ENCODE measurements around the gene H1-8. TPM values are rescaled to one million over a fixed set of nuclear protein-coding genes. Genes with fewer than 3 reads are reported as not detected.

H1-8 gene
- total and polyA plus RNA-seq, 11 donors = not detected

GRCh38 chr3:129598000-129598381, 55.0 kb downstream of the H1-8 start:
- H3K36me3 ChIP-seq = peaks cover 0 to 14% (median 0%) of the 10 kb centered on the region in 9 donors
- peak overlapping the region in 8 of 12 donors; percentile 12 to 99 (median 36) for H3K4me3 ChIP-seq
- 39 to 57% (median 54%) methylated on average over 4 to 5 of the region's 5 CpGs for WGBS, 4 donors
- no peak for ATAC-seq
- peaks cover 23 to 100% (median 96%) of the 10 kb centered on the region in 12 donors for H3K4me1 ChIP-seq
- peak overlapping the region; percentile 75 to 97 (median 90) for H3K27ac ChIP-seq
- no peak for DNase-seq
- intact Hi-C loops (cut with DNase I) = loop anchor here in 2 of 10 donors (2.0 to 5.0 kb wide), 2 partner anchors 25 to 36 kb away; no protein-coding TSS in a partner anchor
- TF ChIP-seq CTCF (IDR thresholded peaks at IDR 0.05) = no peak
- TF ChIP-seq POLR2A (IDR thresholded peaks at IDR 0.05) = no peak
- H3K9me3 ChIP-seq = no peaks in the 10 kb centered on the region
- H3K27me3 ChIP-seq = no peaks in the 10 kb centered on the region

DNA sequence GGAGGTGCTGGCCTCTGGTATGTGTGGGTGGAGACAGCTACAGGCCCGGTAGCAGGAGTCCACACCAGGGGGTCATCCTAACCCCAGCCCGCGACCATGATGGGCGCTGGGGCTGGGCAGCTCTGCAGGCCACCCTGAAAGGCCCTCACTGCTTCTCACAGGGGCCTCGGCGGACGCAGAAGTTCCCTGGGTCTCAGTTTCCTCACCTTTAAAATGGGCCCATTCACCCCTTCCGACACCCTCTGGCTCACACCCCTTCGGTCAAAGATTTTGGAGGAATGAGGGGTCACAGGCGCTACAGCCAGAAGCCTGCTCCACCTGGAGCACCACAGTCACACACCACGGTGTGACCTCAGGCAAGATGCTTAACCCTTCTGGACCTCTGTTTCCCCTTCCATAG, 55.5 kb downstream of the H1-8 start:
- WGBS, 4 donors = 62 to 82% (median 67%) methylated on average over 11 of the region's 11 CpGs
- DNase-seq (no peak), ATAC-seq (no peak)
- Histone ChIP-seq H3K9me3 (no peaks in the 10 kb centered on the region), H3K4me3 (peak overlapping the region in 5 of 12 donors; percentile 11 to 99 (median 42)), H3K36me3 (peaks cover 0 to 14% (median 0%) of the 10 kb centered on the region in 9 donors), H3K27ac (peak overlapping the region; percentile 75 to 97 (median 90)), H3K4me1 (peaks cover 20 to 100% (median 94%) of the 10 kb centered on the region in 12 donors), H3K27me3 (no peaks in the 10 kb centered on the region)
- intact Hi-C loops (cut with DNase I) = loop anchor here in 1 of 10 donors (5.0 kb wide), 1 partner anchor 36 kb away; no protein-coding TSS in a partner anchor
- no peak for TF ChIP-seq POLR2A (IDR thresholded peaks at IDR 0.05)
- TF ChIP-seq CTCF (IDR thresholded peaks at IDR 0.05) = no peak

DNA sequence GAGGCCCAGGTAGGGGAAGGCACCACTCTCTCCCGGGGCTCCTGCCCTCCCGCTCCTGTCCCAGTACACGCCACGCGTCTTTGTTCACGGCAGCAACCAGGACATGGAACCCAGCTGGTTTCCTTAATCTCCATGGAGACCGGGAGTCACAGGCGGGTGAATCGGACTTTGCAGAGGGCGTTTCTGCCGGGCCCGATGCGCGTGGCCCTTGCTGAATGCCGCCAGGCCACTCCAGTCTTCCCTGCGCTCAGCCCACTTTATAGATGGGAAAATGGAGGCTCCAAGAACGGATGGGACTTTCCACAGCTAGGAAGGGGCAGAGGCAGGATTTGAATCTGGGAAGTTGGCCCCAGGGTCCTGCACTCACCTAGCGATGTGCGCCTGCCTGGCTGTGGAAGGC, 56.1 kb downstream of the H1-8 start:
- WGBS, 4 donors = 53 to 86% (median 67%) methylated on average over 15 to 19 of the region's 19 CpGs
- no peaks in the 10 kb centered on the region for H3K27me3 ChIP-seq
- no peaks in the 10 kb centered on the region for H3K9me3 ChIP-seq
- peak overlapping the region; percentile 75 to 97 (median 90) for H3K27ac ChIP-seq
- no peak for TF ChIP-seq CTCF (IDR thresholded peaks at IDR 0.05)
- TF ChIP-seq POLR2A (IDR thresholded peaks at IDR 0.05) = no peak
- H3K36me3 ChIP-seq = peaks cover 0 to 14% (median 0%) of the 10 kb centered on the region in 9 donors
- DNase-seq (no peak), ATAC-seq (no peak)
- intact Hi-C loops (cut with DNase I) = loop anchor here in 1 of 10 donors (5.0 kb wide), 1 partner anchor 37 kb away; no protein-coding TSS in a partner anchor
- H3K4me1 ChIP-seq = peaks cover 20 to 99% (median 91%) of the 10 kb centered on the region in 12 donors
- peak overlapping the region in 9 of 12 donors; percentile 11 to 99 (median 25) for H3K4me3 ChIP-seq

GRCh38 chr3:129599607-129600006, 56.6 kb downstream of the H1-8 start:
- Histone ChIP-seq H3K4me1 (peaks cover 16 to 96% (median 88%) of the 10 kb centered on the region in 12 donors), H3K36me3 (peaks cover 0 to 14% (median 0%) of the 10 kb centered on the region in 9 donors), H3K27me3 (peaks cover 0 to under 1% (median 0%) of the 10 kb centered on the region in 9 donors), H3K9me3 (no peaks in the 10 kb centered on the region), H3K27ac (peak overlapping the region; percentile 17 to 97 (median 90)), H3K4me3 (peak overlapping the region in 9 of 12 donors; percentile 11 to 99 (median 25))
- TF ChIP-seq POLR2A (IDR thresholded peaks at IDR 0.05) (peak in 1 of 2 donors; percentile 34), CTCF (IDR thresholded peaks at IDR 0.05) (no peak)
- ATAC-seq (peak in 3 of 4 donors; percentile 19 to 36 (median 27)), DNase-seq (peak; percentile 76 to 87 (median 83))
- WGBS, 4 donors = 41 to 49% (median 45%) methylated on average over 5 of the region's 5 CpGs
- intact Hi-C loops (cut with DNase I) = loop anchor here in 8 of 10 donors (5.0 kb wide), 2 partner anchors 37 to 107 kb away; no protein-coding TSS in a partner anchor

Data from heart left ventricle (tissue), 16 donors.